ENCODE results near the gene INHA.

Gene INHA

DNA sequence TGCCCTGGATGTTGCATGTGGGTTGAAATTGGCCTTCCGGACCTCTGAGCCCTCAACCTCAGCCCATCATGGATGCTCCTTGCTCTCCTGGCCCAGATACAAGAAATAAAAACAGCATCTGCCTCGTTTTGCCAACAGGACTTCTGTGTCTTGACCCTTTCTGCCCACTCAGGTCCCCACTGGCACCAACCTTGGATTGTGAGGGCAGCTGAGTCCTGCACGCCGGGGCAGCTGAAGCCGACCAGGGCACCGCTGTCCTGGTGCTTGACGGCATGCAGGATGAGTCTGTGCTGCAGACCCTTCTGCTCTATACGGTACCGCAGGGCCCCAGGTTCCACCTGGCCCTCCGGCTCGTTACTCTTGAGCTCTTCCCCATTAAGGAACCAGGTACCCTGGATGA is 5.5 kb upstream of the INHA start:
- DNase-seq (ENCODE audit: low spot score): peak; percentile 3
- TF ChIP-seq, protein P1, sequence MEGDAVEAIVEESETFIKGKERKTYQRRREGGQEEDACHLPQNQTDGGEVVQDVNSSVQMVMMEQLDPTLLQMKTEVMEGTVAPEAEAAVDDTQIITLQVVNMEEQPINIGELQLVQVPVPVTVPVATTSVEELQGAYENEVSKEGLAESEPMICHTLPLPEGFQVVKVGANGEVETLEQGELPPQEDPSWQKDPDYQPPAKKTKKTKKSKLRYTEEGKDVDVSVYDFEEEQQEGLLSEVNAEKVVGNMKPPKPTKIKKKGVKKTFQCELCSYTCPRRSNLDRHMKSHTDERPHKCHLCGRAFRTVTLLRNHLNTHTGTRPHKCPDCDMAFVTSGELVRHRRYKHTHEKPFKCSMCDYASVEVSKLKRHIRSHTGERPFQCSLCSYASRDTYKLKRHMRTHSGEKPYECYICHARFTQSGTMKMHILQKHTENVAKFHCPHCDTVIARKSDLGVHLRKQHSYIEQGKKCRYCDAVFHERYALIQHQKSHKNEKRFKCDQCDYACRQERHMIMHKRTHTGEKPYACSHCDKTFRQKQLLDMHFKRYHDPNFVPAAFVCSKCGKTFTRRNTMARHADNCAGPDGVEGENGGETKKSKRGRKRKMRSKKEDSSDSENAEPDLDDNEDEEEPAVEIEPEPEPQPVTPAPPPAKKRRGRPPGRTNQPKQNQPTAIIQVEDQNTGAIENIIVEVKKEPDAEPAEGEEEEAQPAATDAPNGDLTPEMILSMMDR (IDR thresholded peaks at IDR 0.05; ENCODE audit: extremely low read depth, missing control alignments): no peak

DNA sequence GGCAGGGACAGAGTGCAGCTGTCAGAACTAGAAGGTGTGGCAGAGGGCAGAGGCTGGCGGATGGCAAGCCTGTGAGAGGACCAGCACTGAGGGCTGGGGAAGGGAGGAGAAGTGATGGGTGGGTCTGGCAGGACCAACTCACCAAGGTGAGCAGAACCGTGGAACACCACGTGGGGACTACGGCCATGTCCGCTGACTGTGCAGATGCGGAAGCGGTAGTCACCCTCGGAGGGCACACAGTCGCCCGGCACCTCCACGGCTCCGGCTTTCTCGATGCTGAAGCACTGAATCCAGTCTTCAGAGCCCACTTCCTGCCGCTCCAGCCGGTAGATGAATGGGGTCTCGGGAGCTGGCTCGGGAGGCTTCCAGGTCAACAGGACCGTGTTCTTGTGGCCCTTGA is 5.0 kb upstream of the INHA start:
- TF ChIP-seq, protein P1 (IDR thresholded peaks at IDR 0.05; ENCODE audit: extremely low read depth, missing control alignments): no peak
- no peak for DNase-seq (ENCODE audit: low spot score)

DNA sequence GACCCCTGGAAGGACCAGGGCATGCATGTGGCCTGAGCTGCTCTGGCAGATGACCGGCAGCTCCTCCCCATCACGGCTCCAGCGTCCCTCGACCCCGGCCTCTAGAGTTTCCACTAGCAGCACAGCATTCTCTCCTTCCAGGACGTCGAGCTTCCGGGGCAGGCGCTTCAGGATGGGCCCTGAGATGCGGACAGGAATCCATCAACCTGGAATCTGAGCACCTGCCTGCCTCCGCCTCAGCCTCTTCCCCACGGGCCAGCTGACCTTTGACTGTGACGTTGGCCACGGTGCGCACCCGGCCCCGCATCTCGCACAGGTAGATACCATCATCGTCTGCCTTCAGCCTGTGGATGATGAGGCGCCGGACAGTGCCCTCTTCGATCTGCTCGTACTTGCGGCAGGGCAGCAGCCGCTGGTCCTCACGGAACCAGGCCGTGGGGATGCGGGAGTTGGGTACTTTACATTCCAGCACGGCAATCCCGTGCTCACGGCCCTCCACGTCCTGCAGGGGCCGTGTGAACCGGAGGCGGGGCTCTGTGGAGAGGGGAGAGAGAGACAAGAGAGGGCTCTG is 4.2 kb upstream of the INHA start:
- TF ChIP-seq, protein P1 (IDR thresholded peaks at IDR 0.05; ENCODE audit: extremely low read depth, missing control alignments): no peak
- peak; percentile 12 for DNase-seq (ENCODE audit: low spot score)

DNA sequence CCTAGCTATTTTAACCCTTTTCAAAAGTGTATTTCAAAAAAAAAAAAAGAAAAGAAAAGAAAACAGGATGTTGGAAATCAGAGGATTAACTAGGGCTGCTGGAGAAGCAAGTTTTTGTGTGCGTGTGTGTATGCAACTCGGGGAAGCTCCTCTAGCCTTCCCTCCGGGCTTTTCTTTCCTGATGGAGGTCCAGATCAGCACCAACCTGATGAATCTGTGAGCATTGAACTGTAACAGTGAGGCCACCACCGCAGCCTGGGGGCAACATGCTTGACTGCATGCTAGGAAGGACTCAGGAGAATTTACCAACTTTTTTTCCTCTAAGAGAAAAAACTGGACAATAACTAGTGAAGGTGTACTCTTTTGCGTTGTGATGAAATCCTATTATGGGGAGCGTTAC is 3.1 kb upstream of the INHA start:
- DNase-seq (ENCODE audit: low spot score): peak; percentile 5
- TF ChIP-seq, protein P1 (IDR thresholded peaks at IDR 0.05; ENCODE audit: extremely low read depth, missing control alignments): no peak

DNA sequence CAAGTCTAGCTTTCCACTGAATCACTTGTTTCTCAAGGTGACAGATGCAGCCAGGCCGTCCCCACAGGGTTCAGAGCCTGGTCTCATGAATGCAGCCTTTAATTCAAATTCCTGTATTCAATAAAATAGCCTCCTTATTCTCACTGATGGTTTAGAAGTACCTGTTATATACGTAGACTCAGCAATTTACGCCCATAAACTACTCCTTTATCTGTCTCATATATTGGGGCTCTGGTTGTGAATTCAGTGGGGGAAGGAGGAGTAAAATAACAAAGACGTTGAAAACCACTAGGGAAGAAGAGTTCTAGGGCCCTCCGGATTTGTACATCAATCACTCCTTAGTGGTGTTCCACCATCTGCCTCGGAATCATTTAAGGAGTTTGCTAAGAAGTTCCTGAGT is 2.5 kb upstream of the INHA start:
- TF ChIP-seq, protein P1 (IDR thresholded peaks at IDR 0.05; ENCODE audit: extremely low read depth, missing control alignments): no peak
- peak; percentile 19 for DNase-seq (ENCODE audit: low spot score)

- peak; percentile 47 for DNase-seq (ENCODE audit: low spot score)
- TF ChIP-seq, protein P1 (IDR thresholded peaks at IDR 0.05; ENCODE audit: extremely low read depth, missing control alignments): no peak
Measured at GRCh38 chr2:219570194-219570923, 1.8 kb upstream of the INHA start.

DNA sequence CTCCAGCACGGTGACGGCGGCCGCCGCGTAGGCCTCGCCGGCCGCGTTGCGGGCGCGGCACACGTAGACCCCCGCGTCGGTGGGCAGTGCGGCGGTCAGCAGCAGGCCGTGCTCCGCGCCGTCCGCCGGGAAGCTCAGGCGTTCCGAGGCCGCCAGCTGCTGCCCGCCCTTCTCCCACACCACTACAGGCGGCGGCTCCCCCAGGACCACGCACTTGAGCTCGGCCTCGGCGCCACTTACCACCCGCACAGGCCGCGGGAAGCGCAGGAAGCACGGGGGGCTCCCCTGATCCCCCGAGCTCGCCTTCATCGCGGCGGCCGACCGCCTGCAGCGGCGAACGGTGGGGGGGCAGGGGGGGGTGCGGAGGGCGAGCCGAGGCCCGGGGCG is 1.2 kb upstream of the INHA start:
- DNase-seq (ENCODE audit: low spot score): peak; percentile 39
- TF ChIP-seq, protein P1 (IDR thresholded peaks at IDR 0.05; ENCODE audit: extremely low read depth, missing control alignments): no peak
